ENCODE results near the gene ZDHHC21.

ZDHHC21 gene

DNA sequence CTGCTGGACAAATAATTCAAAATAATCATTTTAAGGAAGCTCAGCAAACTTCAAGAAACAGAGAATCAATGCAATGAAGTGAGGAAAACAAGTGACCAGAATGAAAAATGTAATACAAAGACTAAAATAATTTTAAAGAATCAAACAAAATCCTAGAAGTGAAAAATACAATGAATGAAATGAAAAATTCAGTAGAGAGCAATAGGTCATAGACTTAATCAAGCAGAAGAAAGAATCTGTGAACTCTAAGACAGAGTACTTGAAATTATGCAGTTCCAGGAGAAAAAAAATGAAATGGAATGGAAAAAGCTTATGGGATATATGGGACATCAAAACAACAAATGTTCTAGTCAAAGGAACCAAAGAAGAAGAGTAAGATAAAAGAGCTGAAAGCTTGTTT lies 11.8 kb upstream of the ZDHHC21 start:
- no peak overlapping the region for H3K4me3 ChIP-seq (ENCODE audit: control insufficient read depth, low read depth, low read length)
- no peak for DNase-seq (ENCODE audit: low read depth)
- TF ChIP-seq, protein P1, sequence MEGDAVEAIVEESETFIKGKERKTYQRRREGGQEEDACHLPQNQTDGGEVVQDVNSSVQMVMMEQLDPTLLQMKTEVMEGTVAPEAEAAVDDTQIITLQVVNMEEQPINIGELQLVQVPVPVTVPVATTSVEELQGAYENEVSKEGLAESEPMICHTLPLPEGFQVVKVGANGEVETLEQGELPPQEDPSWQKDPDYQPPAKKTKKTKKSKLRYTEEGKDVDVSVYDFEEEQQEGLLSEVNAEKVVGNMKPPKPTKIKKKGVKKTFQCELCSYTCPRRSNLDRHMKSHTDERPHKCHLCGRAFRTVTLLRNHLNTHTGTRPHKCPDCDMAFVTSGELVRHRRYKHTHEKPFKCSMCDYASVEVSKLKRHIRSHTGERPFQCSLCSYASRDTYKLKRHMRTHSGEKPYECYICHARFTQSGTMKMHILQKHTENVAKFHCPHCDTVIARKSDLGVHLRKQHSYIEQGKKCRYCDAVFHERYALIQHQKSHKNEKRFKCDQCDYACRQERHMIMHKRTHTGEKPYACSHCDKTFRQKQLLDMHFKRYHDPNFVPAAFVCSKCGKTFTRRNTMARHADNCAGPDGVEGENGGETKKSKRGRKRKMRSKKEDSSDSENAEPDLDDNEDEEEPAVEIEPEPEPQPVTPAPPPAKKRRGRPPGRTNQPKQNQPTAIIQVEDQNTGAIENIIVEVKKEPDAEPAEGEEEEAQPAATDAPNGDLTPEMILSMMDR (IDR thresholded peaks at IDR 0.05; ENCODE audit: control insufficient read depth, insufficient read depth, low read depth, low read length, missing control alignments): no peak

DNA sequence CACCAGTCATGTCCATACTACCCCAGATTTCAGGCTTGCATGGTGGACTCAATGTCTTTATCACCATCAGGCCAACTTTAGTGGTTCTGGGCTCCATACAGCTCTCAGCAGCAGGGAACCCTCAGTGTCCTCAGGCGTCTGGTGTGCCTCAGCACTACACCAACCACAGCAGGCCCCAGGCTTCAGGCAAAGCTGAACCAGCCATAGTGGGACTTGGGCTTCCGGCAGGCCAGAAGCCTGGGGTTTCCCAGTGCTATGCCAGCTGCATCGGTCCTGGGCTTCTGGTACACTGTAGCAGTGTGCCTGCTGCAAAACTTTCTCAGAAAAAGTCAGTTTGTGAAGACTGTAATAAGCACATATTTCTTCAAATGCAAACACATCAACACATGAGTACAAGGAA lies 11.0 kb upstream of the ZDHHC21 start:
- H3K4me3 ChIP-seq (ENCODE audit: control insufficient read depth, low read depth, low read length): no peak overlapping the region
- TF ChIP-seq, protein P1 (IDR thresholded peaks at IDR 0.05; ENCODE audit: control insufficient read depth, insufficient read depth, low read depth, low read length, missing control alignments): no peak
- no peak for DNase-seq (ENCODE audit: low read depth)

DNA sequence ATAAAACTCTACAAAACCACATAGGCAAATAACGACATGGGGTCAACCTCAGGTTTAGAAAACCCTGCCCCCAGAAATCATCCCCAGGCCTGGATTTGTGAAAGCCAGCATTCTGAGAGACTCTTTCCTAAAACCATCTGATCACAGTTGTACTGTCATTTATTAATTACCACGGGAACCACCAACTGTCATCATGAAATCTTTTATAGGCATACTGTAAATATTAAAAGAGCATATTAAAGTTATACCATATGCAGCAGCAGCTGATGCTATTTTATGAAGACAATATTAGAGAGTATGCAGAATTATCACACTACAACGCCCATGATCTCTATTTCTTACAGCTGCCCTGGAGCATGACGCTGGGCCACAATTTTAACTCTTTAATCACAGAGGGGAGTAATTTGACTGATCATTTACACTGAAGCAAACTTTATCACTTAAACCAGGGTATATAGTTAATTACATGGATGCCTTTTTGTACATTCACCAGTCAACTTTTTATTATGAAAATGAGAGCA lies 9.0 kb upstream of the ZDHHC21 start:
- H3K4me3 ChIP-seq (ENCODE audit: control insufficient read depth, low read depth, low read length): no peak overlapping the region
- DNase-seq (ENCODE audit: low read depth): no peak
- TF ChIP-seq, protein P1 (IDR thresholded peaks at IDR 0.05; ENCODE audit: control insufficient read depth, insufficient read depth, low read depth, low read length, missing control alignments): no peak

DNA sequence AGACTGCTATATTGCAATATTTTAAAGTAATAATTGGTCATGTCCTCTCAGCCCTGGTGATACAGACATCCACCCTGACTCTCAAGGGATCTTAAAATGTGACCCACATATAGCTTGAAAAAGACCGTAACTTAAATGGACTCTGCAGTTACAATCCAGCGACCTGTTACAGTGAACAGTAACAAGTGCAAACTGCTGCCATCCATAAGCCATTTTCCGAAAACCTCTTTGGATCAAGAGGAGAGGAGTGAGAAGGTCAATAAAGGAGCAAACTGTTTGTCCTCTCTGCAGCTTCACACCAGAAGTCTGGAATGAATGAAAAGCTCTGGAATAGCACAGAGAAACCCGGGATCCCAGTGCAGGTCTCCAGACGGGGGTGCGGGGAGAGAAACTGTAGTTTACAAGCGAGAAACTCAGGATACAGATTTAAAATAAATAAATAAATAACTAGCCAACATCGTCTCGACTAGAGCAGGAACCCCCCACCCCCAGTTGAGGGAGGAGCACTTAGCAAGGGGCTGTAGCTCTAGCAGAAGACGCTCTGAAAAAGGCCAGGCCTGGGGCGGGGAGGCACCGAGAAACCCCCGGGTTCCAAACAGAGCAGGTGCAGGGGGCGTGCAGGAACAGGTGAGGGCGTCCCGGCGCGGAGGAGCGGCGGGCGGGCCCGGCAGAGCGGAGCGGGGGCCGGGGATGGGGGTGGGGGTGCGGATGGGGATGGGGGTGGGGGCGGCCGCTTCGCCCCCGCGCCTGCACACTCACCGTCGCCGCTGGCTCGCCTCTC lies 572 bp downstream of the ZDHHC21 start:
- DNase-seq (ENCODE audit: low read depth): no peak
- peak overlapping the region; percentile 94 for H3K4me3 ChIP-seq (ENCODE audit: control insufficient read depth, low read depth, low read length)
- TF ChIP-seq, protein P1 (IDR thresholded peaks at IDR 0.05; ENCODE audit: control insufficient read depth, insufficient read depth, low read depth, low read length, missing control alignments): no peak

DNA sequence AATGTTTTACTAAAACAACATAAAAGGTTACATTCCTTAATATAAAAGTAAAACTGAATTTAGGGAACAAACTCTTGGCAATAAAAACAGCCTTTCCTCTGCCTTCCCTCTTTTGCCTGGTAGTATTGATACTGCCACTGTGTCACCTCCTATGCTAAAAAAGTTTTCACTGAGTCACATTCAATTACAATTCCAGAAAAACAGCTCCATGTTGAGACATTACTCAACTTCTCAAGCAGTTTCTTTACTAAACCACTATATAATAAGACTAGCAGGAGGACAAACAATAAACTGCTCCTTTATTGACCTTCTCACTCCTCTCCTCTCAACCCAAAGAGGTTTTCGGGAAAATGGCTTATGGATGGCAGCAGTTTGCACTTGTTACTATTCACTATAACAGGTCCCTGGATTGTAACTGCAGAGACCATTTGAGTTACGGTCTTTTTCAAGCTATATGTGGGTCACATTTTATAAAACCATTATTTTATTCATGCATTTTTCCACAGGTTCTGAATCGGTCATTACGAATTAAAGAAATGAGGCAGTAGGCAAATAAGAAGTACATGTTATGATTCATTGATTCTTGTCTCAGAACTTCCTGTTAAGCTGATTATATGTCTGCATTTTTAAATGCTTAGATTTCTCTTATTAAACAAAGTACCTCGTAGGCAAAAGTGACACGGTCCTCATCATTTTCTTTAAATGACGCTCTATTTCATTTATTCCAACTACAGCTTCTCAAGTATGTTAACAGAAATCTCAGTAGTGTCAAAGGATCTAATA lies 2.1 kb downstream of the ZDHHC21 start:
- TF ChIP-seq, protein P1 (IDR thresholded peaks at IDR 0.05; ENCODE audit: control insufficient read depth, insufficient read depth, low read depth, low read length, missing control alignments): no peak
- DNase-seq (ENCODE audit: low read depth): no peak
- no peak overlapping the region for H3K4me3 ChIP-seq (ENCODE audit: control insufficient read depth, low read depth, low read length)

DNA sequence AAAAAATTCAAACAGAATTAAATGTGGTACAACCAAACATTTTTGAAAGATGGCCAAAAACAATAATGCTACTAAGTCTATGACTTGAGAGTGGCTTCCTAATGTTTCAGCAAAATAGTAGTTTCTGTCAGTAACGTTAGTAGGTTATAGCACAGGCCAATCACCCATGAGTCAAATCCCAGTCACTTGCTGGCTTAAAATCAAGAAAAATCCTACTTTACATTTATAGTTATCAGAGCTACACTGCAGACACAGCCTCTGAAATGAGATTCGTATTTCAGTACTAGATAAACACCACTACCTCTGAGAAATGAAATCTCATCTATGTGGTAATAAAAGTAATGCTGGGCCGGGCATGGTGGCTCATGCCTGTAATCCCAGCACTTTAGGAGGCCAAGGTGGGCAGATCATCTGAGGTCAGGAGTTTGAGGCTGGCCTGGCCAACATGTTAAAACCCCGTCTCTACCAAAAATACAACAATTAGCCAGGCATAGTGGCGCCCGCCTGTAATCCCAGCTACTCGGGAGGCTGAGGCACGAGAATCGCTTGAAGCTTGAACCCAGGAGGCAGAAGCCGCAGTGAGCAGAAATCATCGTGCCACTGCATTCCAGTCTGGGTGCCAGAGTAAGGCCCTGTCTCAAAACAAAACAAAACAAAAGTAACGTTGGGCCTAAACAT lies 6.1 kb downstream of the ZDHHC21 start:
- no peak overlapping the region for H3K4me3 ChIP-seq (ENCODE audit: control insufficient read depth, low read depth, low read length)
- peak; percentile 57 for DNase-seq (ENCODE audit: low read depth)
- TF ChIP-seq, protein P1 (IDR thresholded peaks at IDR 0.05; ENCODE audit: control insufficient read depth, insufficient read depth, low read depth, low read length, missing control alignments): no peak
